HepG2 (cell line): ENCODE results near the gene ORC3. TPM values are rescaled to one million over a fixed set of nuclear protein-coding genes. Genes with fewer than 3 reads are reported as not detected.
A peak's percentile ranks its signal among the peaks of the same experiment; 100 is the strongest.
"Not testable (repeated sequence)": the region's sequence is repeated elsewhere in the genome, so short reads cannot be mapped to it uniquely, and the experiment has no call there.

Experiments
- ATAC-seq: fragments of 200-7000 bp; cut with Tn5 transposase; 3 replicates; pipeline ENCODE4 v1.9.1; 2020; ENCODE audit warnings: mild to moderate bottlenecking, moderate library complexity
- BruUV-seq: library from RNA; stranded (reverse); fragments of 400-500 nt; replicated peaks from 2 replicates; lab custom pipeline; 2021; lab: Mats Ljungman, UMichigan
- CTCF ChIA-PET: fragments of 300-600 bp; formaldehyde crosslinking; extraction: SDS; loops from one replicate; lab custom pipeline; 2021; ENCODE audit warnings: low total read pairs, inconsistent platforms, low intra/inter-chr PET ratio; lab: Yijun Ruan, JAX
- POLR2A ChIA-PET: fragments of 350-600 bp; sonication (Branson Sonifier 250); formaldehyde crosslinking; loops from one replicate; lab custom pipeline; 2020; ENCODE audit warnings: antibody characterized with exemption, inconsistent platforms; lab: Yijun Ruan, JAX
- DNase-seq: peaks from one replicate; pipeline ENCODE4 v3.0.0-alpha.2; 2015; ENCODE audit warnings: low spot score
- FAIRE-seq: peaks from 3 replicates; lab custom pipeline; 2011; peaks lifted over from hg19 to GRCh38; lab: Jason Lieb, UNC
- H2AFZ ChIP-seq: one replicate; pipeline ENCODE4 v1.6.1; 2011; ENCODE audit warnings: low read length, inconsistent platforms
- H3K27ac ChIP-seq: fragments of 300-600 bp; 3 replicates; pipeline ENCODE4 v1.8.0; 2011; ENCODE audit warnings: mixed run types, mild to moderate bottlenecking, mixed read lengths, low read length, inconsistent platforms; ENCODE audit not compliant: insufficient read depth; ENCODE audit errors: extremely low read length
- H3K27me3 ChIP-seq, 2 experiments: fragments of 200-600 bp in 1 of 2; 2 replicates in 1 of 2; 3 replicates in 1 of 2; pipeline versions ENCODE4 v1.6.0 to v1.8.0; 2011; ENCODE audit warnings: low read length in 2 of 2, mild to moderate bottlenecking in 2 of 2, moderate library complexity in 2 of 2, inconsistent platforms in 1 of 2; ENCODE audit not compliant: insufficient read depth in 2 of 2, control insufficient read depth in 1 of 2
- H3K36me3 ChIP-seq, 2 experiments: fragments of 200-600 bp in 1 of 2; replicated peaks in 1 of 2; 2 replicates in 1 of 2; 3 replicates in 1 of 2; pipeline versions ENCODE4 v1.5.1 to v1.8.0; 2011; ENCODE audit warnings: low read length in 2 of 2, inconsistent platforms in 1 of 2; ENCODE audit not compliant: insufficient read depth in 2 of 2, control insufficient read depth in 1 of 2
- H3K4me1 ChIP-seq: 2 replicates; pipeline ENCODE4 v1.5.1; 2012; ENCODE audit warnings: low read length, inconsistent platforms; ENCODE audit not compliant: insufficient read depth
- H3K4me2 ChIP-seq: 2 replicates; pipeline ENCODE4 v1.6.0; 2011; ENCODE audit warnings: low read depth, low read length, inconsistent platforms
- H3K4me3 ChIP-seq, 3 experiments: fragments of 200-600 bp in 1 of 3; sonication (generic), shearing (Covaris generic) in 1 of 3; replicated peaks in 1 of 3; 2 replicates each; pipeline ENCODE4 v1.5.1; 2011 to 2016; ENCODE audit warnings: low read length in 3 of 3, inconsistent platforms in 2 of 3, low read depth in 2 of 3, mild to moderate bottlenecking in 2 of 3, control low read depth in 1 of 3, mixed read lengths in 1 of 3; ENCODE audit not compliant: insufficient read depth in 1 of 3
- H3K79me2 ChIP-seq: one replicate; pipeline ENCODE4 v1.6.1; 2011; ENCODE audit warnings: low read length, inconsistent platforms; ENCODE audit not compliant: insufficient read depth
- H3K9ac ChIP-seq: 2 replicates; pipeline ENCODE4 v1.6.0; 2011; ENCODE audit warnings: mild to moderate bottlenecking, low read depth, low read length, inconsistent platforms; ENCODE audit not compliant: insufficient read depth
- H3K9me3 ChIP-seq: 2 replicates; pipeline ENCODE4 v1.5.1; 2012; ENCODE audit warnings: mild to moderate bottlenecking, low read length
- H4K20me1 ChIP-seq: 2 replicates; pipeline ENCODE4 v1.6.0; 2011; ENCODE audit warnings: inconsistent platforms, mild to moderate bottlenecking, low read length, moderate library complexity; ENCODE audit not compliant: insufficient read depth
- CREB1 ChIP-seq, 2 experiments: fragments of 450-650 bp in 1 of 2; IDR thresholded peaks; 2 replicates each; pipeline ENCODE4 v1.6.1; 2016 to 2017; ENCODE audit warnings: control low read depth in 1 of 2, mild to moderate bottlenecking in 1 of 2, missing compliant biosample characterization in 1 of 2, missing genetic modification characterization in 1 of 2
- ETV6 ChIP-seq: sonication (generic); formaldehyde crosslinking; conservative IDR thresholded peaks from 2 replicates; pipeline ENCODE4 v1.4.0; 2020; ENCODE audit warnings: missing genetic modification reagents
- NFE2L2 ChIP-seq: fragments of 150-350 bp; IDR thresholded peaks from 2 replicates; pipeline ENCODE4 v1.6.1; 2014; ENCODE audit warnings: low read length
- ZNF121 ChIP-seq: sonication (generic); formaldehyde crosslinking; IDR thresholded peaks from 2 replicates; pipeline ENCODE4 v1.5.0; 2020; ENCODE audit warnings: mild to moderate bottlenecking, missing genetic modification reagents
- WGBS: methylation state at CpG from one replicate; pipeline ENCODE4 v1.1.6; 2017; ENCODE audit warnings: low lambda C conversion rate; 5-methylcytosine and 5-hydroxymethylcytosine counted together
- in situ Hi-C: cut with HindIII; loops from 2 replicates; pipeline ENCODE4 v1.10.0; 2017; ENCODE audit warnings: low pct_unique_long_range_greater_than_20kb; ENCODE audit not compliant: extremely low pct_ligation_motif_present
- intact Hi-C: fragments of 100-400 bp; cut with micrococcal nuclease; formaldehyde crosslinking; loops from one replicate; pipeline ENCODE4 v1.10.0; 2022; ENCODE audit not compliant: unreplicated experiment
- polyA plus RNA-seq, 8 experiments: library from polyadenylated mRNA; depleted of rRNA in 3 of 8; stranded (reverse) in 7 of 8; unstranded in 1 of 8; fragments of >200 nt; fragmentation: Illumina TruSeq in 4 of 8; extraction: Trizol in 4 of 8; gene quantifications; 2 replicates each; pipeline versions ENCODE4 v1.2.1 to v1.2.3, GENCODE V29; 2011 to 2016; ENCODE audit warnings: low read depth in 4 of 8, missing spikeins in 1 of 8, mixed read lengths in 1 of 8; ENCODE audit not compliant: insufficient read depth in 1 of 8
- total RNA-seq, 5 experiments: library from RNA; depleted of rRNA; stranded (reverse); fragments of >200 nt; fragmentation: Illumina TruSeq; extraction: Trizol; gene quantifications; 2 replicates each; pipeline ENCODE4 v1.2.3, GENCODE V29; 2016; ENCODE audit warnings: low read depth in 1 of 5
- TF ChIP-seq, protein P1 (sequence below): IDR thresholded peaks from 2 replicates; pipeline ENCODE4 v1.6.1; 2016; ENCODE audit warnings: missing compliant biosample characterization, missing genetic modification reagents, borderline replicate concordance
- TF ChIP-seq, protein P2 (sequence below): sonication (generic); formaldehyde crosslinking; IDR thresholded peaks from 2 replicates; pipeline ENCODE4 v1.5.0; 2020; ENCODE audit warnings: missing genetic modification reagents

Gene ORC3
- total and polyA plus RNA-seq, 2 of the 13 experiments (the other 11 are each of a cell fraction or from before 2014, with no cell fraction given), result 21.8 to 43.5 TPM

DNA sequence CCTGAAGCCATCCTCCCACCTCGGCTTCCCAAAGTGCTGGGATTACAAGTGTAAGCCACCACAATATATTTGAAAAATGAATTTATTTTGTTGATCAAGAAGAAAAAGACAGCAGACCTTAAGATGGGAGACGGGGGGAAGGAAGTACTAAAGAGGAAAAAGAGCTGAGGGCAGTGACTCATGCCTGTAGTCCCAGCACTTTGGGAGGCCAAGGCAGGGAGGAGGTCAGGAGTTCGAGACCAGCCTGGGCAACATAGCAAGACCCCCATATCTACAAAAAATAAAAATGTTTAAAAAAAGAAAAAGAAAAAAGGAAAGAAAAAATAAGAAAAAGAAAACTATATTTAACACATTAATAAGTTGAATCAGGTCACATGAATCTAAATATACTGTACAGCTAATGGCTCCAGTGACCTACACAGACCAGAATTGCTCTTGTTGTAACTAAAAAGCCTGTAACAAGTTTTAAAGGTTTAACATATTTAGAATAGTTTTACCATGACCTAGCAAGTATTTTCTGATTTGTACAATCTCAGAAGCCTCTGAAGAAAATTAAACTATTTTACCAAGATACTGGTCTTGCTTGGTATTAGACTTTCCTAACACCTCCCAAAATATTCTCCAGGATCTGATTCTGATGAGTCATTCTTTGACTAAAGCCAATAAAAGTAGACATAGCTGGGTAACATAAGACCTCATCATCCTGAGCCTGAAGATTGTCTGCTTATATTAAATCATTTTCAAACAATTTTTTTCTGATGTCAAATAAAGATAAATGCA, 116.4 kb downstream of the ORC3 start:
- Histone ChIP-seq H3K27ac (no peak overlapping the region), H3K79me2 (peaks cover 7% of the 10 kb centered on the region), H3K4me2 (no peak overlapping the region), H4K20me1 (no peaks in the 10 kb centered on the region), H3K36me3 (no peaks in the 10 kb centered on the region), H3K9me3 (no peaks in the 10 kb centered on the region), H2AFZ (no peak overlapping the region), H3K27me3 (no peaks in the 10 kb centered on the region), H3K4me1 (peaks cover 28% of the 10 kb centered on the region), H3K9ac (no peak overlapping the region), H3K4me3 (no peak overlapping the region)
- DNase-seq, result no peak
- CTCF ChIA-PET, result no interaction called here
- intact Hi-C loops, result no loop called here
- in situ Hi-C loops, result no loop called here
- ATAC-seq, result no peak
- no TSS peak for BruUV-seq
- 97% methylated on average over 3 of the region's 3 CpGs for WGBS
- TF ChIP-seq NFE2L2 (peak; percentile 69), CREB1 (IDR thresholded peaks at IDR 0.05) (no peak), CREB1 (CRISPR knock-in tag; IDR thresholded peaks at IDR 0.05) (no peak), ZNF121 (peak; percentile 72; the same call in 1 of the 2 replicates), ETV6 (CRISPR knock-in tag) (no peak)
- TF ChIP-seq, protein P1, sequence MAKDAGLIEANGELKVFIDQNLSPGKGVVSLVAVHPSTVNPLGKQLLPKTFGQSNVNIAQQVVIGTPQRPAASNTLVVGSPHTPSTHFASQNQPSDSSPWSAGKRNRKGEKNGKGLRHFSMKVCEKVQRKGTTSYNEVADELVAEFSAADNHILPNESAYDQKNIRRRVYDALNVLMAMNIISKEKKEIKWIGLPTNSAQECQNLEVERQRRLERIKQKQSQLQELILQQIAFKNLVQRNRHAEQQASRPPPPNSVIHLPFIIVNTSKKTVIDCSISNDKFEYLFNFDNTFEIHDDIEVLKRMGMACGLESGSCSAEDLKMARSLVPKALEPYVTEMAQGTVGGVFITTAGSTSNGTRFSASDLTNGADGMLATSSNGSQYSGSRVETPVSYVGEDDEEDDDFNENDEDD, result no peak
- TF ChIP-seq, protein P2, sequence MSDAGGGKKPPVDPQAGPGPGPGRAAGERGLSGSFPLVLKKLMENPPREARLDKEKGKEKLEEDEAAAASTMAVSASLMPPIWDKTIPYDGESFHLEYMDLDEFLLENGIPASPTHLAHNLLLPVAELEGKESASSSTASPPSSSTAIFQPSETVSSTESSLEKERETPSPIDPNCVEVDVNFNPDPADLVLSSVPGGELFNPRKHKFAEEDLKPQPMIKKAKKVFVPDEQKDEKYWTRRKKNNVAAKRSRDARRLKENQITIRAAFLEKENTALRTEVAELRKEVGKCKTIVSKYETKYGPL (CRISPR knock-in tag), result no peak
- FAIRE-seq, result no peak
- POLR2A ChIA-PET, result interaction anchor here (1.5 kb wide), 1 partner anchor 66 kb away, joined by 5 read pairs; no protein-coding TSS in a partner anchor

DNA sequence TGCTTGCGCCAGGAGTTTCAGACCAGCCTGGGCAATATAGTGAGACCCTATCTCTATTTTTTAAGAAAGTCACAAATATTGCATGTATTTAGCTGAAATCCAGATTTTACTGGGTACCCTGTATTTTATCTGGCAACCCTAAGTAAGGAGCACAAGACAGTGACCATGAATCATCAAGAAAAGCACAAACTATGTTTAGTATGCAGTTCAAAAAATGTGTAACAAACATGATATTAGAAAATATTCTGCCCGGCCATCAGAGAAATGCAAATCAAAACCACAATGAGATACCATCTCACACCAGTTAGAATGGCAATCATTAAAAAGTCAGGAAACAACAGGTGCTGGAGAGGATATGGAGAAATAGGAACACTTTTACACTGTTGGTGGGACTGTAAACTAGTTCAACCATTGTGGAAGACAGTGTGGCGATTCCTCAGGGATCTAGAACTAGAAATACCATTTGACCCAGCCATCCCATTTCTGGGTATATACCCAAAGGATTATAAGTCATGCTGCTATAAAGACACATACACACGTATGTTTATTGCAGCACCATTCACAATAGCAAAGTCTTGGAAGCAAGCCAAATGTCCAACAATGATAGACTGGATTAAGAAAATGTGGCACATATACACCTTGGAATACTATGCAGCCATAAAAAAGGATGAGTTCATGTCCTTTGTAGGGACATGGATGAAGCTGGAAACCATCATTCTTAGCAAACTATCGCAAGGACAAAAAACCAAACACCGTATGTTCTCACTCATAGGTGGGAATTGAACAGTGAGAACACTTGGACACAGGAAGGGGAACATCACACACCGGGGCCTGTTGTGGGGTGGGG, 118.9 kb downstream of the ORC3 start:
- H3K9me3 ChIP-seq, H3K79me2 ChIP-seq, DNase-seq, BruUV-seq, H2AFZ ChIP-seq, H4K20me1 ChIP-seq, H3K27me3 ChIP-seq, intact Hi-C loops, POLR2A ChIA-PET, H3K27ac ChIP-seq, H3K36me3 ChIP-seq, H3K4me3 ChIP-seq, H3K9ac ChIP-seq, H3K4me2 ChIP-seq, ATAC-seq, CTCF ChIA-PET, in situ Hi-C loops, FAIRE-seq: not testable (repeated sequence)
- H3K4me1 ChIP-seq, result peaks cover 20% of the 10 kb centered on the region
- WGBS, result 82% methylated on average over 7 of the region's 7 CpGs
